Erythroblast (primary cell): ENCODE measurements around the gene FSTL4.

Experiments
- GATA1 ChIP-seq: IDR thresholded peaks from 2 replicates; pipeline ENCODE4 v1.6.1; 2011; ENCODE audit warnings: low read depth, mild to moderate bottlenecking, control low read depth, low read length, moderate library complexity
- POLR2A ChIP-seq: IDR thresholded peaks from 2 replicates; pipeline ENCODE4 v1.6.1; 2011; ENCODE audit warnings: mild to moderate bottlenecking, low read length

DNA sequence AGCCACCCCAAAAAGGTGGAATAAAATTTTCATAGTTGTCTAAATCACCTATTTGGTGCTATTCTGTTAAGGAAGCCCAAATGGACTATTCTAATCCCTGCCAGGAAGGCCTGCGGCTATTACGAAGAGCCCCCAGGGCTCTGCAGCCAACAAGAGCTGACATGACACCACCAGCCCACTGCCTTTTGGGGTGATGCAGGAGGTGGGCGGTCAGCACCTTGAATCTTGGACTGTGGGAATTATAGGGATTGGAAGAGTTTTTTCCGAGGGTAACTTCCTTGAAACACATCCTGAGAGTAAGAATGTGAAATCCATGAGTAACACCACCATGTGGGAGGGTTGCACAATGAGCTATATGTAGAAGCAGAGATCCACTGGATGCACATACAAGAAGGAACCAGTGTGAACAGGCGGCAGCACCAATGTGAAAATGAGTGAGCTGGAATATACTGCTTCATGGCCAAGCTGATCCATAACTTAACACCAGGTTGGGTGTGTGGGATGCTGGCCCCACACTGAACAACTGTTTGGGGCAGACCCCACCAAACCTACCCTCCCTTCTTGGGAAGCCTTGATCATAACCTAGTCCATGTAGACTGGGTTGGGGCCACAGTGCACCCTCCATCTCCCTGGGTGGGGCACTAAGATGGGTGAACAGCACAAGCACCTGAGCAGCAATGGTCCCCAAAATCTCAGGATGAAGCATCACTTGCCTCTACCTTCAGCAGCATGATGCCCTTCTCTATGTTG, 239.0 kb downstream of the FSTL4 start:
- TF ChIP-seq POLR2A = no peak
- no peak for TF ChIP-seq GATA1
